Sigmoid colon (tissue), 4 donors: Measurements from ENCODE around the gene SOCS7.

Experiments used
- CTCF ChIP-seq, 4 experiments: fragments of 450-650 bp in 3 of 4; fragments of 200-600 bp in 1 of 4; IDR thresholded peaks; one replicate each; pipeline ENCODE4 v1.5.1; 2016 to 2019; ENCODE audit warnings: antibody characterized with exemption in 4 of 4, mild to moderate bottlenecking in 3 of 4, moderate library complexity in 2 of 4
- EP300 ChIP-seq, 4 donors: sonication (generic); formaldehyde crosslinking; IDR thresholded peaks; one replicate each; pipeline ENCODE4 v1.6.1; 2017; ENCODE audit warnings: antibody characterized with exemption in 4 of 4
- POLR2A ChIP-seq, 2 donors: fragments of 450-650 bp; IDR thresholded peaks; one replicate each; pipeline ENCODE4 v1.6.1; 2016; ENCODE audit warnings: antibody characterized with exemption in 2 of 2, mild to moderate bottlenecking in 2 of 2, moderate library complexity in 2 of 2
- POLR2AphosphoS5 ChIP-seq, 4 donors: sonication (generic); formaldehyde crosslinking; IDR thresholded peaks; one replicate each; pipeline ENCODE4 v1.6.1; 2017; ENCODE audit warnings: antibody characterized with exemption in 4 of 4

- no peak for TF ChIP-seq CTCF (IDR thresholded peaks at IDR 0.05)
- no peak for TF ChIP-seq POLR2AphosphoS5 (IDR thresholded peaks at IDR 0.05)
- TF ChIP-seq POLR2A (IDR thresholded peaks at IDR 0.05): no peak
- TF ChIP-seq EP300 (IDR thresholded peaks at IDR 0.05): no peak
These were observed 68.9 kb downstream of the SOCS7 start for GRCh38 chr17:38420518-38420917.
